BE2C (cell line): ENCODE data around the gene PPP1R3E.

ENCODE experiments used
- DNase-seq: peaks from one replicate; pipeline ENCODE4 v3.0.0-alpha.2; 2020
- H3K27me3 ChIP-seq: fragments of 250-450 bp; sonication (Bioruptor Pico); 2 replicates; pipeline ENCODE4 v1.5.1; 2020; ENCODE audit warnings: mild to moderate bottlenecking
- H3K36me3 ChIP-seq: fragments of 250-450 bp; sonication (Bioruptor Pico); 2 replicates; pipeline ENCODE4 v1.5.1; 2020; ENCODE audit warnings: mild to moderate bottlenecking
- H3K4me1 ChIP-seq: fragments of 250-450 bp; sonication (Bioruptor Pico); 2 replicates; pipeline ENCODE4 v1.5.1; 2020
- H3K4me3 ChIP-seq: 2 replicates; pipeline ENCODE4 v1.5.1; 2011; ENCODE audit warnings: low read depth, low read length
- H3K9me3 ChIP-seq: fragments of 250-450 bp; sonication (Bioruptor Pico); 2 replicates; pipeline ENCODE4 v1.5.1; 2020
- CTCF ChIP-seq: IDR thresholded peaks from 2 replicates; pipeline ENCODE4 v1.5.1; 2012; ENCODE audit warnings: mild to moderate bottlenecking, low read depth, low read length

The PPP1R3E gene

DNA sequence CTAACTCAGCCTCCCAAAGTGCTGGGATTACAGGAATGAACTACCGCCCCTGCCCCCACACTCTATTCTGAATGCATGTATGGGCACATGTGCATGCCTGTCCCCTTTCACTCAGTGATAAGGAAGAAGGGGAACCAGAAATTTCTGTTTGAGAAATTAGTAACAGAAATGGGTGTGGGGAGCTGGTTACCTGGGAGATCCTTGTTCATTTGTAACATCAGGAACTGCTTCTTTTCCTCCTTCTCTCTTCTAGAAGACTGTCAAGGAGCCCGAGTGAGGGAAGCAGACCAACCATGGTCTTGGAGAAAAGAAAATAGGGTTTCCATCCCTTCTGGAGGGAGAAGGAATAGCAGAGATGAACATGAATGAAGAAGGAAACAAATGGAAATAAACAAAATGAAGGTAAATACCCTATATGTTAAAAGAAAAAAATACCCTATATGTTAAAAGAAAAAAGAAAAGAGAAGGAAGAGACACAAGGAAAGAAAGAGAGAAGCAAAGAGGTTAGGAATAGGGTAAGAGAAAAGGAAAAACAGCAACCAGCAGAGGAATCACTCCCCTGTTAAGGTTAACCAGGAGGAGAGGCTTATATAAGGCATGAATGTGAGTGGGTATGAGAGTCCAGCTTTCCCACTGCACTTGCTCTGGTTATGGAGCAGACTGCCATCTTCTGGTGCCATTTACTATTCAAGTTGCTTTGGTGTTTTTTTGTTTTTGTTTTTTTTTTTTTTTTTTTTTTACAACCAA is 3.3 kb downstream of the PPP1R3E start:
- peak; percentile 52 for TF ChIP-seq CTCF
- no peak overlapping the region for H3K4me3 ChIP-seq
- H3K36me3 ChIP-seq, result no peaks in the 10 kb centered on the region
- peaks cover 3% of the 10 kb centered on the region; the same call in 1 of the 2 replicates for H3K27me3 ChIP-seq
- H3K4me1 ChIP-seq, result no peaks in the 10 kb centered on the region
- peak; percentile 46 for DNase-seq
- H3K9me3 ChIP-seq, result no peaks in the 10 kb centered on the region

- Histone ChIP-seq H3K36me3 (no peaks in the 10 kb centered on the region), H3K9me3 (no peaks in the 10 kb centered on the region), H3K4me3 (no peak overlapping the region), H3K27me3 (peaks cover 12% of the 10 kb centered on the region), H3K4me1 (no peaks in the 10 kb centered on the region)
- DNase-seq, result no peak
- no peak for TF ChIP-seq CTCF
Observed at GRCh38 chr14:23297611-23298277, 4.9 kb downstream of the PPP1R3E start.

DNA sequence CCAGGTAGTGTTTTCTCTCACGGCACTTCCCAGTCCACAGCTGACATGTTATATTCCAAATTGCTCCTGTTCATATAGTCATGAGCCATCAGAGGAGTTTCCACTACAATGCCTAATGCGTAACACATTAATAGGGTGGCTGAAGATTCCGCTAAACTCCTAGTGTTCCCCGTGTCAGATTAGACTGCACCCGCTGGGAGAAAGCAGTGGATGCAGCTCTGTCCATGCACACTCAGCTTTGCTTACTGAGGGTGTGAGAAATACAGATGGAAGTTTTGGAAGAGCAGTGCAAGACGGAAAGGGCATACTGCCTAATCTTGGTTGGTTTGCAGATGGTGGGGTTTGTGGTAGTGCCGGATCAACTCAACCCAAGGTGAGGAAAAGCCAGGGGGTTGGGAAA is 5.6 kb downstream of the PPP1R3E start:
- Histone ChIP-seq H3K36me3 (no peaks in the 10 kb centered on the region), H3K9me3 (no peaks in the 10 kb centered on the region), H3K4me3 (no peak overlapping the region), H3K4me1 (no peaks in the 10 kb centered on the region), H3K27me3 (peaks cover 12% of the 10 kb centered on the region)
- no peak for TF ChIP-seq CTCF
- no peak for DNase-seq

DNA sequence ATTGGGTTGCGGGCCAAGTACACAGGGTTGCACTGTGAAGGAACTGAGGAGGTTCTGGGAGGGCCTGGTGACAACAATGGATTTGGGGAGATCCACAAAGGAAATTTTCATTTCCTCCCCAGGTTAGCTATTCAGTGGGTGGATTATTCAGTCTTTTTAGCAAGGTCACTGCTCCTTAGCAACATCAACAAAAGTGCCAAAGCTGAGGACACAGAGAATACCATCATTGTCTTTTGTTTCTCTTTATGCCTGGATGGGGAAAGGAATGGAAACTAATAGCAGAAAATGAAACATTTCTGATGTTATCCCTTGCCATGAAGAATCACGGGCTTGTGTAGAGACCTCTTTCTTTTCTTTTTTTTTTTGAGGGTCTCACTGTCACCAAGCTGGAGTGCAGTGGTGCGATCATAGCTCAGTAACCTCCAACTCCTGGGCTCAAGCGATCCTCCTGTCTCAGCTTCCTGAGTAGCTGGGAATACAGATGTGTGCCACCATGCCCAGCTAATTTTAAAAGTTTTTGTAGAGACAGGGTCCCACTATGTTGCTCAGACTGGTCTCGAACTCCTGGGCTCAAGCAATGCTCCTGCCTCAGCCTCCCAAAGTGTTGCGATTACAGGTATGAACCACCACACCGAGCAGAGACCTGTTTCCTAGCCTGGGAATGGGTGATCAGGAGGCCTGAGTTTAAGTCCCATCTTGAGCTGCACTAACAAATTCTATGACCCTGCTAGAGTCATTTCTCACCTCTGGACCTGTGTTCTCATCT is 6.5 kb downstream of the PPP1R3E start:
- no peak overlapping the region for H3K4me3 ChIP-seq
- H3K36me3 ChIP-seq, result no peaks in the 10 kb centered on the region
- no peak for DNase-seq
- H3K4me1 ChIP-seq, result no peaks in the 10 kb centered on the region
- H3K9me3 ChIP-seq, result no peaks in the 10 kb centered on the region
- TF ChIP-seq CTCF, result no peak
- peaks cover 12% of the 10 kb centered on the region for H3K27me3 ChIP-seq

DNA sequence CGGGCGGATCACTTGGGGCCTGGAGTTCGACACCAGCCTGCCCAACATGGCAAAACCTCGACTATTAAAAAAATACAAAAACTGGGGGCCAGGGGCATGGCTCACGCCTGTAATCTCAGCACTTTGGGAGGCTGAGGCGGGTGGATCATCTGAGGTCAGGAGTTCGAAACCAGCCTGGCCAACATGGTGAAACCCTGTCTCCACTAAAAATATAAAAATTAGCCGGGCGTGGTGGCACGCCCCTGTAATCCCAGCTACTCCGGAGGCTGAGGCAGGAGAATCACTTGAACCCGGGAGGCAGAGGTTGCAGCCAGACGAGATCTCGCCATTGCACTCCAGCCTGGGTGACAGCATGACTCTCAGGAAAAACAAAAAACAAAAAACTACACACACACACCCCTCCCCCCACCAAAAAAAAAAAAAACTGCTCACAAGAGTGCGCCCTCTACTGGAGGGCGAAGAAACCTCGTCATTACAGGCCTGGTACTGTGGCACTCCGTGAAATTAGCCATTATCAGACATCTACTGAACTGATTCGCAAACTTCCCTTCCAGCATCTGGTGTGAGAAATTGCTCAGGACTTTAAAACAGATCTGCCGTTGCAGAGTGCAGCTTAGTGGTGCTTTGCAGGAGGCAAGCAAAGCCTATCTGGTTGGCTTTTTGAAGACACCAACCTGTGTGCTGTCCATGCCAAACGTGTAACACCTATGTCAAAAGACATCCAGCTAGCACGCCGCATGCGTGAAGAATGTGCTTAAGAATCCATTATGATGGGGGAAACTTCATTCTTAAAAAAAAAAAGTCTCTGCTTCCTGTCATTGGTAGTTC is 7.7 kb downstream of the PPP1R3E start:
- H3K27me3 ChIP-seq, result peaks cover 12% of the 10 kb centered on the region
- no peaks in the 10 kb centered on the region for H3K4me1 ChIP-seq
- no peaks in the 10 kb centered on the region for H3K36me3 ChIP-seq
- no peaks in the 10 kb centered on the region for H3K9me3 ChIP-seq
- no peak overlapping the region for H3K4me3 ChIP-seq
- peak; percentile 94 for TF ChIP-seq CTCF
- peak; percentile 62 for DNase-seq
